HepG2 (cell line): Measurements from ENCODE around the gene SHC1. TPM values are rescaled to one million over a fixed set of nuclear protein-coding genes. Genes with fewer than 3 reads are reported as not detected.
A peak's percentile ranks its signal among the peaks of the same experiment; 100 is the strongest.

Source experiments
- HNRNPH1 ChIP-seq: fragments of 200-400 bp; formaldehyde crosslinking; optimal IDR thresholded peaks from 2 replicates; pipeline ENCODE3; 2017; ENCODE audit warnings: mild to moderate bottlenecking, low read depth, low read length
- KDM5B ChIP-seq: sonication (generic); formaldehyde crosslinking; IDR thresholded peaks from 2 replicates; pipeline ENCODE4 v1.4.0; 2020; ENCODE audit warnings: missing genetic modification reagents, mild to moderate bottlenecking, borderline replicate concordance
- RARG ChIP-seq: sonication (generic); formaldehyde crosslinking; IDR thresholded peaks from 2 replicates; pipeline ENCODE4 v1.4.0; 2020; ENCODE audit warnings: low read depth, mild to moderate bottlenecking, missing genetic modification reagents
- SAP130 ChIP-seq: IDR thresholded peaks from 2 replicates; pipeline ENCODE4 v1.6.1; 2016; ENCODE audit warnings: low read depth
- ZBTB33 ChIP-seq: sonication (generic); formaldehyde crosslinking; IDR thresholded peaks from 2 replicates; pipeline ENCODE4 v1.4.0; 2020; ENCODE audit warnings: missing genetic modification reagents
- ZFP36L1 ChIP-seq: sonication (generic); formaldehyde crosslinking; IDR thresholded peaks from 2 replicates; pipeline ENCODE4 v1.8.0; 2022; ENCODE audit warnings: mild to moderate bottlenecking, missing genetic modification reagents, moderate library complexity
- ZNF264 ChIP-seq: sonication (generic); formaldehyde crosslinking; IDR thresholded peaks from 2 replicates; pipeline ENCODE4 v1.4.0; 2020; ENCODE audit warnings: missing genetic modification reagents
- ZNF687 ChIP-seq: sonication (generic); formaldehyde crosslinking; IDR thresholded peaks from 2 replicates; pipeline ENCODE4 v1.5.1; 2020; ENCODE audit warnings: mild to moderate bottlenecking, missing genetic modification reagents, moderate library complexity
- polyA plus RNA-seq, 8 experiments: library from polyadenylated mRNA; depleted of rRNA in 3 of 8; stranded (reverse) in 7 of 8; unstranded in 1 of 8; fragments of >200 nt; fragmentation: Illumina TruSeq in 4 of 8; extraction: Trizol in 4 of 8; gene quantifications; 2 replicates each; pipeline versions ENCODE4 v1.2.1 to v1.2.3, GENCODE V29; 2011 to 2016; ENCODE audit warnings: low read depth in 4 of 8, missing spikeins in 1 of 8, mixed read lengths in 1 of 8; ENCODE audit not compliant: insufficient read depth in 1 of 8
- total RNA-seq, 5 experiments: library from RNA; depleted of rRNA; stranded (reverse); fragments of >200 nt; fragmentation: Illumina TruSeq; extraction: Trizol; gene quantifications; 2 replicates each; pipeline ENCODE4 v1.2.3, GENCODE V29; 2016; ENCODE audit warnings: low read depth in 1 of 5
- TF ChIP-seq, protein P1 (sequence below): sonication (generic); formaldehyde crosslinking; IDR thresholded peaks from 2 replicates; pipeline ENCODE4 v1.8.1; 2023; ENCODE audit warnings: mild to moderate bottlenecking, missing genetic modification reagents, borderline replicate concordance
- TF ChIP-seq, protein P2 (sequence below): sonication (generic); formaldehyde crosslinking; IDR thresholded peaks from 2 replicates; pipeline ENCODE4 v1.4.0; 2020; ENCODE audit warnings: missing genetic modification reagents
- TF ChIP-seq, protein P3 (sequence below): sonication (generic); formaldehyde crosslinking; IDR thresholded peaks from 2 replicates; pipeline ENCODE4 v1.5.1; 2020; ENCODE audit warnings: mild to moderate bottlenecking, missing genetic modification reagents, borderline replicate concordance
- TF ChIP-seq, protein P4 (sequence below): sonication (generic); formaldehyde crosslinking; IDR thresholded peaks from 2 replicates; pipeline ENCODE4 v1.5.0; 2020; ENCODE audit warnings: missing genetic modification reagents

The SHC1 gene
- total and polyA plus RNA-seq, 2 of the 13 experiments (the other 11 are each of a cell fraction or from before 2014, with no cell fraction given): 52.0 to 137 TPM

DNA sequence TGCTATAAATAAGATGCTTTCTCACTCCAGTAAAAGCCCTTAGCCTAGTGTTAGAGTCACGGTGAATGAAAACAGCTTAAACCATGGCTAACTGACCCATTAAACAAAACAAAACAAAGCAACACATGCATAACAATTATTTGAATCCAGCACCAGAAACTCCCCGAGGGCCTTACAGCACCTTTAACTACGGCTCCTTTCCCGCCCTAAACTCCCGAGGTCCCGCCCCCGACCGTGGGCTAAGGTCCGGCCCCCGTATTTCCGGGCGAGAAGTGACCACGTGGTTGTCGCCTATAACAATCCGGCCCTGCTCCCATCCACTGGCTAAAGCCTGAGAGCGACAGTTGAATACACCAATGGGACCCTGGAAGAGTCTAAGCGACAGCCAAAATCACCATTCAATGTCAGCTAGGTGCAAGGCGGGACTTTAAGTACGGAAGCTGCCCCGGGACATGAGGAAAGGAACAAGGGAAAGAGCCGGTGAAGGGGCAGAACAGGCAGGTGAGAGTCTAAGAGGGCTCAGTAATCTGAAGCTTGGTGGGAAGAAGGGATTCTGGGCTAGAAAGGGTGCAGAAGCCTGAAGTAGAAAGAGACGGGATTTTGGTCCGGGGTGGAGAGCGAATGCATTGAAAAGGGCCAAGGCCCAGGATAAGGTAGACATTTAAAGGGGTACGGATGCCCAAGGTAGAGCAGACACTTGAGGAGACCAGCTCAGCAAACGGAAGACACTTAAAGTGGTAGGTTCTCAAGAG lies 12.5 kb upstream of the SHC1 start, which contains the start of gene FLAD1 (continued):
- TF ChIP-seq, protein P1, sequence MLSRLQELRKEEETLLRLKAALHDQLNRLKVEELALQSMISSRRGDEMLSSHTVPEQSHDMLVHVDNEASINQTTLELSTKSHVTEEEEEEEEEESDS (CRISPR knock-in tag): 0 out of 2 replicates have a peak, but pooled peaks have one; percentile 57
- TF ChIP-seq HNRNPH1 (no peak), ZBTB33 (CRISPR knock-in tag) (no peak), SAP130 (peak; percentile 99), ZNF687 (peak; percentile 76), RARG (CRISPR knock-in tag) (no peak), ZNF264 (CRISPR knock-in tag) (0 out of 2 replicates have a peak, but pooled peaks have one; percentile 21), KDM5B (CRISPR knock-in tag) (no peak), ZFP36L1 (CRISPR knock-in tag) (no peak)
- TF ChIP-seq, protein P2, sequence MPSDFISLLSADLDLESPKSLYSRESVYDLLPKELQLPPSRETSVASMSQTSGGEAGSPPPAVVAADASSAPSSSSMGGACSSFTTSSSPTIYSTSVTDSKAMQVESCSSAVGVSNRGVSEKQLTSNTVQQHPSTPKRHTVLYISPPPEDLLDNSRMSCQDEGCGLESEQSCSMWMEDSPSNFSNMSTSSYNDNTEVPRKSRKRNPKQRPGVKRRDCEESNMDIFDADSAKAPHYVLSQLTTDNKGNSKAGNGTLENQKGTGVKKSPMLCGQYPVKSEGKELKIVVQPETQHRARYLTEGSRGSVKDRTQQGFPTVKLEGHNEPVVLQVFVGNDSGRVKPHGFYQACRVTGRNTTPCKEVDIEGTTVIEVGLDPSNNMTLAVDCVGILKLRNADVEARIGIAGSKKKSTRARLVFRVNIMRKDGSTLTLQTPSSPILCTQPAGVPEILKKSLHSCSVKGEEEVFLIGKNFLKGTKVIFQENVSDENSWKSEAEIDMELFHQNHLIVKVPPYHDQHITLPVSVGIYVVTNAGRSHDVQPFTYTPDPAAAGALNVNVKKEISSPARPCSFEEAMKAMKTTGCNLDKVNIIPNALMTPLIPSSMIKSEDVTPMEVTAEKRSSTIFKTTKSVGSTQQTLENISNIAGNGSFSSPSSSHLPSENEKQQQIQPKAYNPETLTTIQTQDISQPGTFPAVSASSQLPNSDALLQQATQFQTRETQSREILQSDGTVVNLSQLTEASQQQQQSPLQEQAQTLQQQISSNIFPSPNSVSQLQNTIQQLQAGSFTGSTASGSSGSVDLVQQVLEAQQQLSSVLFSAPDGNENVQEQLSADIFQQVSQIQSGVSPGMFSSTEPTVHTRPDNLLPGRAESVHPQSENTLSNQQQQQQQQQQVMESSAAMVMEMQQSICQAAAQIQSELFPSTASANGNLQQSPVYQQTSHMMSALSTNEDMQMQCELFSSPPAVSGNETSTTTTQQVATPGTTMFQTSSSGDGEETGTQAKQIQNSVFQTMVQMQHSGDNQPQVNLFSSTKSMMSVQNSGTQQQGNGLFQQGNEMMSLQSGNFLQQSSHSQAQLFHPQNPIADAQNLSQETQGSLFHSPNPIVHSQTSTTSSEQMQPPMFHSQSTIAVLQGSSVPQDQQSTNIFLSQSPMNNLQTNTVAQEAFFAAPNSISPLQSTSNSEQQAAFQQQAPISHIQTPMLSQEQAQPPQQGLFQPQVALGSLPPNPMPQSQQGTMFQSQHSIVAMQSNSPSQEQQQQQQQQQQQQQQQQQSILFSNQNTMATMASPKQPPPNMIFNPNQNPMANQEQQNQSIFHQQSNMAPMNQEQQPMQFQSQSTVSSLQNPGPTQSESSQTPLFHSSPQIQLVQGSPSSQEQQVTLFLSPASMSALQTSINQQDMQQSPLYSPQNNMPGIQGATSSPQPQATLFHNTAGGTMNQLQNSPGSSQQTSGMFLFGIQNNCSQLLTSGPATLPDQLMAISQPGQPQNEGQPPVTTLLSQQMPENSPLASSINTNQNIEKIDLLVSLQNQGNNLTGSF (CRISPR knock-in tag): no peak
- TF ChIP-seq, protein P3, sequence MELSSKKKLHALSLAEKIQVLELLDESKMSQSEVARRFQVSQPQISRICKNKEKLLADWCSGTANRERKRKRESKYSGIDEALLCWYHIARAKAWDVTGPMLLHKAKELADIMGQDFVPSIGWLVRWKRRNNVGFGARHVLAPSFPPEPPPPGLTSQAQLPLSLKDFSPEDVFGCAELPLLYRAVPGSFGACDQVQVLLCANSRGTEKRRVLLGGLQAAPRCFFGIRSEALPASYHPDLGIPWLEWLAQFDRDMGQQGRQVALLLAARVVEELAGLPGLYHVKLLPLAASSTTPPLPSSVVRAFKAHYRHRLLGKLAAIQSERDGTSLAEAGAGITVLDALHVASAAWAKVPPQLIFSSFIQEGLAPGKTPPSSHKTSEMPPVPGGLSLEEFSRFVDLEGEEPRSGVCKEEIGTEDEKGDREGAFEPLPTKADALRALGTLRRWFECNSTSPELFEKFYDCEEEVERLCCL (CRISPR knock-in tag): no peak
- TF ChIP-seq, protein P4, sequence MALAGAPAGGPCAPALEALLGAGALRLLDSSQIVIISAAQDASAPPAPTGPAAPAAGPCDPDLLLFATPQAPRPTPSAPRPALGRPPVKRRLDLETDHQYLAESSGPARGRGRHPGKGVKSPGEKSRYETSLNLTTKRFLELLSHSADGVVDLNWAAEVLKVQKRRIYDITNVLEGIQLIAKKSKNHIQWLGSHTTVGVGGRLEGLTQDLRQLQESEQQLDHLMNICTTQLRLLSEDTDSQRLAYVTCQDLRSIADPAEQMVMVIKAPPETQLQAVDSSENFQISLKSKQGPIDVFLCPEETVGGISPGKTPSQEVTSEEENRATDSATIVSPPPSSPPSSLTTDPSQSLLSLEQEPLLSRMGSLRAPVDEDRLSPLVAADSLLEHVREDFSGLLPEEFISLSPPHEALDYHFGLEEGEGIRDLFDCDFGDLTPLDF (CRISPR knock-in tag): peak; percentile 87
